Gastroesophageal sphincter (tissue), 4 donors: Measurements from ENCODE around the gene KCNH8. TPM values are rescaled to one million over a fixed set of nuclear protein-coding genes. Genes with fewer than 3 reads are reported as not detected.

Source experiments
- ATAC-seq: fragments of 150-250 bp; one replicate; pipeline ENCODE4 v1.9.1; 2016; ENCODE audit warnings: mild to moderate bottlenecking, moderate library complexity
- H3K27ac ChIP-seq, 4 donors: fragments of 200-600 bp; sonication (generic) in 3 of 4; 1 replicate in 3 of 4; 2 replicates in 1 of 4; pipeline ENCODE4 v1.5.1; 2016 to 2019
- H3K27me3 ChIP-seq: fragments of 200-600 bp; sonication (generic); one replicate; pipeline ENCODE4 v1.5.1; 2019
- H3K36me3 ChIP-seq, 2 donors: fragments of 200-600 bp; sonication (generic); one replicate each; pipeline ENCODE4 v1.5.1; 2019; ENCODE audit warnings: control low read depth in 1 of 2
- H3K4me1 ChIP-seq, 3 donors: fragments of 200-600 bp; sonication (generic); 1 replicate in 2 of 3; 2 replicates in 1 of 3; pipeline ENCODE4 v1.5.1; 2016 to 2019; ENCODE audit warnings: control low read depth in 2 of 3
- H3K4me3 ChIP-seq, 2 donors: fragments of 200-600 bp; sonication (generic); one replicate each; pipeline ENCODE4 v1.5.1; 2019; ENCODE audit warnings: mild to moderate bottlenecking in 1 of 2, moderate library complexity in 1 of 2
- H3K9me3 ChIP-seq, 3 donors: fragments of 200-600 bp; sonication (generic); one replicate each; pipeline ENCODE4 v1.5.1; 2017 to 2019; ENCODE audit warnings: control low read depth in 2 of 3
- CTCF ChIP-seq, 4 experiments: fragments of 200-600 bp in 2 of 4; fragments of 450-650 bp in 2 of 4; sonication (generic) in 1 of 4; IDR thresholded peaks; one replicate each; pipeline ENCODE4 v1.5.1; 2017 to 2019; ENCODE audit warnings: antibody characterized with exemption in 4 of 4, mild to moderate bottlenecking in 2 of 4, moderate library complexity in 2 of 4
- EP300 ChIP-seq: sonication (generic); formaldehyde crosslinking; IDR thresholded peaks from one replicate; pipeline ENCODE4 v1.6.1; 2017; ENCODE audit warnings: antibody characterized with exemption, mild to moderate bottlenecking
- POLR2A ChIP-seq, 2 donors: fragments of 450-650 bp; IDR thresholded peaks; one replicate each; pipeline ENCODE4 v1.6.1; 2017; ENCODE audit warnings: antibody characterized with exemption in 2 of 2, mild to moderate bottlenecking in 2 of 2, moderate library complexity in 1 of 2
- POLR2AphosphoS5 ChIP-seq: sonication (generic); formaldehyde crosslinking; IDR thresholded peaks from one replicate; pipeline ENCODE4 v1.6.1; 2017; ENCODE audit warnings: antibody characterized with exemption
- WGBS, 2 donors: methylation state at CpG; one replicate each; pipeline ENCODE4 v1.1.5; 2018; ENCODE audit warnings: low coverage in 1 of 2; 5-methylcytosine and 5-hydroxymethylcytosine counted together
- total RNA-seq, 4 donors: library from RNA; depleted of rRNA; stranded (reverse); fragments of >200 nt; gene quantifications; one replicate each; pipeline ENCODE4 v1.1.0, GENCODE V29; 2016

Gene KCNH8
- total RNA-seq, 4 donors from 2014 or later, result 0.19 to 0.62 (median 0.40) TPM; not detected in 1

GRCh38 chr3:19173945-19174344 is 25.6 kb downstream of the KCNH8 start:
- Histone ChIP-seq H3K36me3 (no peaks in the 10 kb centered on the region), H3K4me1 (no peaks in the 10 kb centered on the region), H3K4me3 (no peak overlapping the region), H3K27ac (no peak overlapping the region), H3K27me3 (no peaks in the 10 kb centered on the region), H3K9me3 (no peaks in the 10 kb centered on the region)
- TF ChIP-seq CTCF (IDR thresholded peaks at IDR 0.05), result no peak
- TF ChIP-seq POLR2AphosphoS5, result no peak
- no peak for TF ChIP-seq POLR2A (IDR thresholded peaks at IDR 0.05)
- no peak for TF ChIP-seq EP300
- ATAC-seq, result no peak
- 25 to 31% methylated on average over 1 of the region's 1 CpG for WGBS, 2 donors

- WGBS, 2 donors, result 29 to 39% methylated on average over 5 of the region's 5 CpGs
- no peak for ATAC-seq
- Histone ChIP-seq H3K4me3 (no peak overlapping the region), H3K36me3 (no peaks in the 10 kb centered on the region), H3K27ac (no peak overlapping the region), H3K27me3 (no peaks in the 10 kb centered on the region), H3K4me1 (no peaks in the 10 kb centered on the region), H3K9me3 (no peaks in the 10 kb centered on the region)
- TF ChIP-seq POLR2A (IDR thresholded peaks at IDR 0.05) (no peak), EP300 (no peak), CTCF (IDR thresholded peaks at IDR 0.05) (no peak), POLR2AphosphoS5 (no peak)
Measured at GRCh38 chr3:19183584-19183983, 35.3 kb downstream of the KCNH8 start.

- TF ChIP-seq POLR2A (IDR thresholded peaks at IDR 0.05) (no peak), POLR2AphosphoS5 (no peak), CTCF (IDR thresholded peaks at IDR 0.05) (no peak), EP300 (no peak)
- Histone ChIP-seq H3K4me3 (no peak overlapping the region), H3K4me1 (no peaks in the 10 kb centered on the region), H3K9me3 (no peaks in the 10 kb centered on the region), H3K27me3 (no peaks in the 10 kb centered on the region), H3K27ac (no peak overlapping the region), H3K36me3 (no peaks in the 10 kb centered on the region)
- WGBS, 2 donors, result 67 to 83% methylated on average over 1 of the region's 1 CpG
- ATAC-seq, result no peak
Measured at GRCh38 chr3:19190126-19190525, 41.8 kb downstream of the KCNH8 start.

- H3K27ac ChIP-seq, result no peak overlapping the region
- no peaks in the 10 kb centered on the region for H3K36me3 ChIP-seq
- ATAC-seq, result no peak
- H3K4me3 ChIP-seq, result no peak overlapping the region
- 71 to 73% methylated on average over 4 of the region's 4 CpGs for WGBS, 2 donors
- no peaks in the 10 kb centered on the region for H3K27me3 ChIP-seq
- TF ChIP-seq EP300 (no peak), CTCF (IDR thresholded peaks at IDR 0.05) (no peak)
- no peaks in the 10 kb centered on the region for H3K9me3 ChIP-seq
- no peaks in the 10 kb centered on the region for H3K4me1 ChIP-seq
Measured at GRCh38 chr3:19190602-19191001, 42.3 kb downstream of the KCNH8 start.

GRCh38 chr3:19199131-19199530 is 50.8 kb downstream of the KCNH8 start:
- H3K4me3 ChIP-seq, result no peak overlapping the region
- no peaks in the 10 kb centered on the region for H3K4me1 ChIP-seq
- 64 to 77% methylated on average over 2 of the region's 2 CpGs for WGBS, 2 donors
- H3K27ac ChIP-seq, result no peak overlapping the region
- TF ChIP-seq POLR2A (IDR thresholded peaks at IDR 0.05), result no peak
- ATAC-seq, result no peak
- no peaks in the 10 kb centered on the region for H3K27me3 ChIP-seq
- H3K36me3 ChIP-seq, result no peaks in the 10 kb centered on the region
- no peaks in the 10 kb centered on the region for H3K9me3 ChIP-seq

- no peaks in the 10 kb centered on the region for H3K9me3 ChIP-seq
- WGBS, 2 donors, result 68% methylated on average over 2 of the region's 2 CpGs
- H3K27ac ChIP-seq, result no peak overlapping the region
- TF ChIP-seq CTCF (IDR thresholded peaks at IDR 0.05), result no peak
- no peak for TF ChIP-seq POLR2AphosphoS5
- no peak for TF ChIP-seq POLR2A (IDR thresholded peaks at IDR 0.05)
- no peak for TF ChIP-seq EP300
- no peaks in the 10 kb centered on the region for H3K4me1 ChIP-seq
- H3K4me3 ChIP-seq, result no peak overlapping the region
- no peaks in the 10 kb centered on the region for H3K36me3 ChIP-seq
- no peaks in the 10 kb centered on the region for H3K27me3 ChIP-seq
- ATAC-seq, result no peak
Measured at GRCh38 chr3:19202303-19202702, 54.0 kb downstream of the KCNH8 start.
